NCI-H187 (cell line): ENCODE data around the gene KRTAP10-2.

Source experiments
- DNase-seq, 2 experiments: peaks; one replicate each; lab custom pipeline; 2025; lab: John Stamatoyannopoulos, UW

KRTAP10-2 gene

GRCh38 chr21:44539991-44540666 lies 11.2 kb downstream of the KRTAP10-2 start, which contains the start of gene KRTAP10-1:
TSS of gene KRTAP10-1 (minus strand) at chr21:44540195. CDS start at chr21:44540150, 45 bp downstream.
- no peak for DNase-seq

DNA sequence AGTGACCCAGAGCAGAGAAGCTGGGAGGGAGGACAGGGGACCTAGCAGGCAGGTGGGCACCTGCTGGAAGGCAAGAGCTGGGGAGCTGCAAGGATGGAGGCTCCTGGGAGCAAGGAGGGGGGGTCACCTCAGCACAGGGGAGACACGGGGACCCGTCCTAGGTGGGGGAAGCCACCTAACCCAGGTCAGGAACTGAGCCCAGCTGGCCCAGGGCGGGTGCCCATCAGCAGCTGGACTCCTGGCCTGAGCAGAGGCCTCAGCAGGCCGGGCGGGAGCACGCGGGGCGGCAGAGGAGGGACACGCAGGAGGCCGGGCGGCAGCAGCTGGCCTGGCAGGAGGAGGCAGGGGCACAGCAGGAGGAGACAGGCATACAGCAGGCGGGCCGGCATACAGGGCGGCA lies 12.3 kb downstream of the KRTAP10-2 start:
- DNase-seq, result no peak

- no peak for DNase-seq
Observed at GRCh38 chr21:44537930-44538911, 13.1 kb downstream of the KRTAP10-2 start.

DNA sequence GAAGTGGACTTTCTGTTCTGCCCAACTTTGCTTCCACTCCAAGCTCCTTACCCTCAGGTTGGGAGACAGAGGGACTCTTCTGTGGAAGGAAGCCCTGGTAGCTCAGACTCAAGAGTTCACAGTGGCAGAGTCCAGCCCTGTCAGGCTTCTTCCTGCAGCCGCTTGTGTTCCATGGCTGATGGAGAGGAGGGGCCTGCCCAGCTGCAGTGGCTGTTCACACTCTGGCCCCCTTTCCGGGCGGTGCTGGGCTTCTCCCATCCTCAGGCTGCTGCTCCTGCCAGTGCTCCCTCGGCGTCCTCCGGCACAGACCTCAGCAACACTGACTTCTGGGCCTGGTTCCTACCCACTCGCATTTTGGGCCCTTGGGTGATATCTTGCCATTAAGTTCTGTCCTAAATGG lies 15.3 kb downstream of the KRTAP10-2 start:
- DNase-seq, result no peak

GRCh38 chr21:44534688-44535087 lies 16.6 kb downstream of the KRTAP10-2 start:
- DNase-seq, result no peak

DNA sequence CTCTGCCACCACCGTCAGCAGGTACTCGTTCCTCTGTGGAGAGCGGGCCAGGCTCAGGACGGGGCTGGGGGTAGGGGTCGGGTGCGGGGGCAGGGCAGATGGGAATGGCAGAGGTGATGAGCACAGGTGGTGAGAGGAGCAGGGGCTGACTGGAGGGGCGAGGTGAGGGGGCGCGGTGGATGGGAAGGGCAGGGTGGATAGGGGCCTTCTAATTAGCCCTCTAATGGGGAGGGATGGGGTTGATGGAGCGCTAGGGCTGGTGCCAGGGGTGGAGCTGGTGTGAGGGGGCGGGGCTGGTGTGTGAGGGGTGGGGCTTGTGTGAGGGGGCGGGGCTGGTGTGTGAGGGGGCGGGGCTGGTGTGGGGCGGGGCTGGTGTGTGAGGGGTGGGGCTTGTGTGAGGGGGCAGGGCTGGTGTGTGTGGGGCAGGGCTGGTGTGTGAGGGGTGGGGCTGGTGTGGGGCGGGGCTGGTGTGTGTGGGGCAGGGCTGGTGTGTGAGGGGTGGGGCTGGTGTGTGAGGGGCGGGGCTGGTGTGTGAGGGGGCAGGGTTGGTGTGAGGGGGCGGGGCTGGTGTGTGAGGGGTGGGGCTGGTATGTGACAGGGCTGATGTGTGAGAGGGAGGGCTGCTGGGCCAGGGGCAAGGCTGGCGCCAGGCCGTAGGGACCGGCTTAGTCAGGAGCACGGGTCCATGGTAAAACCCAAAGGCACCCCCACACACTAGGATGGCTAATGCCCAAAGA lies 17.2 kb downstream of the KRTAP10-2 start:
- no peak for DNase-seq

DNA sequence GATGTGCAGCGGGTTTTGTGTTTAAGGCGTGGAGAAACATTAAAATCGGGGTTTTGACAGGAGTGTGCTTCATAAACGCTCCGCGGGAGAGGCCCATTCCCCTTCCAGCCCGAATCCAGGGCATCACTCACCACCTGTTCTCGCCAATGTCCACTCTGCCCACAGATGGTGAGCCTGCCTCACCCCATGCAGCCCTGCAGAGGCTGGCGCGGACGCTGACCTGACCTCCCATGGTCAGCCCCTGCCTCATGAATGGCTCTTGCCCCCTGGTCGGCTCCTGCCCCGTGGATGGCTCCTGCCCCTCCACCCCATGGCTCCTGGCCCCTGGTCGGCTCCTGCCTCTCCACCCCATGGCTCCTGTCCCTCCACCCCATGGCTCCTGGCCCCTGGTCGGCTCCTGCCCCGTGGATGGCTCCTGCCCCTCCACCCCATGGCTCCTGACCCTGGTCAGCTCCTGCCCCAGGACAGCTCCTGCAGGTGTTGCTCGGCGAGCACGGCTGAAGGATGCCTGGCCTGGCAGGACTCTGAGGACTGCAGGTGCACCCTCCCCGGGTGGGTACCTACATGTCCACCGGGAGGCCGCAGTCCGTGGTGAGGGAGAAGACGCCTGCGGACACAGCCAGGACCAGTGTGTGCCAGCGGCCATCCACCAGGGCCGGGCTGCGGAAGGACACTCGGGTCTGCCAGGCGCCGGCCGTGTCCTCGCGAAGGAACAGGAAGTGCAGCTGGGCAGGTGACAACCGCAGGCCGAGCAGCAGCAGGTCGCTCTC lies 18.0 kb downstream of the KRTAP10-2 start:
- DNase-seq, result no peak

- no peak for DNase-seq
Observed at GRCh38 chr21:44532712-44533111, 18.6 kb downstream of the KRTAP10-2 start.

GRCh38 chr21:44531606-44532564 lies 19.4 kb downstream of the KRTAP10-2 start:
- DNase-seq, result no peak

DNA sequence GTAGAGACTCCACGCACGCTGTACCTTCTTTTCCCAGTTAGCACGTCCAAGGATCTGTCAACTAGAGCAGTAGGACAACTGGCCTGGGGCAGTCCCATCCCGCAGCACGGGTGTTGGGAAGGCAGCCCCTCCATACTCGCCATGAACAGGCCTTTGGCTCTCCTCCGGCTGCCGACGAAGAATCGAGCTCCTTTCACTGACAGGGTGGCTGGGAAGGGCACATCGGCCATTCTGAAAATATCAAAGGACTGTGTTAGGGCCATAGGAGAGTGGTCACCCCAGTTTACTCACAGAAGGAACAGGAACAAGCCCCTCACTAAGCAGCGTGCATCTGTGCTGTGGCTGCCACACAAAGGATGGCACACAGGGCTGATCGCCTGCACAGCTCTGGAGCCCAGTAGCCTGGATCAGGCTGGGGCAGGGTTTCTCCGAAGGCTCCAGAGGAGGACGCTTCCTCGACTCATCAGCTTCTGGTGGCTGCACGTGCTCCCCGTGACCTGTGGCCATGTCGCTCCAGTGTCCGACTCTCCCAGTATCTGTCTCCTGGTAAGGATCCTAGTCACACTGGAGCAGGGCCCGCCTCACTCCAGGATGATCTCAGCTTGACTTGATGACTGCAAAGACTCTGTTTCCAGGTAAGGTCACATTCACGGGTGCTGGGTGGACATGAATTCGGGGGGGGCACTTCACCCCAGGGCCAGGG lies 20.3 kb downstream of the KRTAP10-2 start:
- no peak for DNase-seq

DNA sequence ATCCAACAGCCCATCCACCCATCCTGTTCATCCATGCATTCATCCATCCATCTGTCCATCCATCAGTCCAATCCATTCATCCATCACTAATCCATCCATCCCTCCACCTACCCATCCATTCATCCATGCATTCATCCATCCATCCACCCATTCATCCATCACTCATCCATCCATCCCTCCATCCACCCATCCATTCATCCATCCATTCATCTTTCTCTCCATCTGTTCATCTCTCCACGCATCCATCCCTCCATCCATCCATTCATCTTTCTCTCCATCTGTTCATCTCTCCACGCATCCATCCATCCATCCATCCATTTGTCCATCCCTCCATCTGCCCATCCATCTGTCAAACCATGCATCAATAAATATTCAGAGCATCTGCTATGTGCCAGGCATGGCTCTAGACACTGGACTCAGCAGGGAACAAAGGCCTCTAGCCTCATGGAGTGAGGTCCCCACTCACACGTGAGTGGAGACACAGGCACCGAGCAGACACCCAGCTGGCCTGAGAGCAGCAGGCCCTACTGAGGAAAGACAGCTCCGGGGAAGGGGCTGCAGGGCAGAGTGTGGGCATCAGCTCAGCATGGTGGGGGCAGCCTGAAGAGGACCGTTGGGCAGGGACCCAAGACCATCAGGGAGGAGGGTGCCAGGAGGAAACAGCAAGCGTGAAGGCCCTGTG lies 20.9 kb downstream of the KRTAP10-2 start:
- no peak for DNase-seq

- DNase-seq, result no peak
Observed at GRCh38 chr21:44529503-44530125, 21.7 kb downstream of the KRTAP10-2 start.

DNA sequence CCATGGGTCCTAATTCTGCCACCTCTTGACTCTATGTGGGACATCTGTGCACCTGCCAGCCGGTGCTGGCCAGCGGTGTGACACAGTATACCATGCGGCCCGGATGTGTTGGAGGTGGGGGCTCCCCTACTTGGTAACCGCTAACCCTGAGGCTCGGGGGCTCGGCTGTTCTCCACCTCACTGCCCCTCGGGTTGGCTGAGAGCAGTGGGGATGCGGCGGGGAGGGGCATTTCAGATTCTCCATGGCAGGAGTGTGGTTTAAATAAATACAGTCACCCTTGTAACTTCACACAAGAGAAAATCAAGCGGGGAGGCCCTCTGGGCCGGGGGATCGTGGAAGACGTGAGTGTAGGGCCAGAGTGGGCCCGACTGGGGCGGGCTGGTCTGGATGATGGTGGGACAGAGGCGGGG lies 22.3 kb downstream of the KRTAP10-2 start:
- DNase-seq, result no peak

DNA sequence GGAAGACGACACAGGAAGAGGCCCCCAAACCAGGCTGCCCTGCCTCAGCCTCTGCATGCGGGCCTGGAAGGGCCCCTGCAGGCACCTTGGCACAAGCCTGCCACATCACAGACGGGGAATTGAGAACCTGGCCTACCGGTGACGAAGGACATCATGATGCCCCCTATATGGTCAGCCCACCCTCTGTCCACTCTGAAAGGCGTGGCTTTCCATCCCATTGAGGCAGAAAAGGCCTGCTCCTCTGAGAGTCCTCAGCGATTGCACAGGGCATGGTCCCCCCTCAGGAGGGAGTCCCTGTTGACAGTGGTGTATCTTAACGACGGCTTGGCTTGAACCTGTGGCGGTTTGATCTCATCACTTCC lies 22.7 kb downstream of the KRTAP10-2 start:
- DNase-seq, result no peak

DNA sequence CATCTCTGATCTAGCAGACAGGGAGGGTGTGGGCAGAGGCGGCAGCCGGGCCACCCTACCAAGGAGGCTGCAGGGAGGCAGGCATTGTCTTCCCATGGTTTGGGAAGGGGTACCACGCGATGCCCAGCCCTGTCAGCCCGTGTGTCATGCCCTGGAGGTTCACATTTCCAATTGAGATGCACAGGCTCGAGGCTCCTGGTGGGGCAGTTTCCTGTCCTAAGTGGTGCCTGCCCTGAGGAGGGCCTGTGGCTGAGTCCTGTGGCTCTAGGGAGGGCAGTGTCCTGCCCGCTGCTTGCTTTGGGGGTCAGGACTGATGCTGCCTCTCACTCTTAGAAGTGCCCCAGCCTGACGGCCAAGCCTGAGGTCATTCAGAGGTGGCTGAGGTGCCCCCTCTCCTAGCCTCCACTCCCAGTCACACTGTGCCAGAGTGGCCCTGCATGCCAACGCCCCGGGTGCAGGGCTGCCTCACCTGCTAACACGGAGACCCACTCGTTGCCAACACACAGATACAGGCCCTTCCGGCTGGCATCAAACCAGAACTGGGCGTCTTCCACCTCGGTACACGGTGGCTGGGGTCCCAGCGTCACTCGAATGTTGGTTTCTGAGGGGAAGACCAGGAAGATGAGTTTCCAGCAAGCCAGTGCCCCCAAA lies 23.2 kb downstream of the KRTAP10-2 start:
- no peak for DNase-seq

- DNase-seq, result no peak
Observed at GRCh38 chr21:44527156-44527982, 23.9 kb downstream of the KRTAP10-2 start.
